GM20431 (cell line): ENCODE data around the gene ERVV-1.
"Not testable (repeated sequence)": the region's sequence is repeated elsewhere in the genome, so short reads cannot be mapped to it uniquely, and the experiment has no call there.

ENCODE experiments used
- in situ Hi-C: fragments of 300-500 bp; cut with MseI, MboI; formaldehyde crosslinking; loops from one replicate; pipeline ENCODE4 v1.15.0; 2020; ENCODE audit warnings: low sequenced_read_pairs; ENCODE audit not compliant: unreplicated experiment

Gene ERVV-1, protein sequence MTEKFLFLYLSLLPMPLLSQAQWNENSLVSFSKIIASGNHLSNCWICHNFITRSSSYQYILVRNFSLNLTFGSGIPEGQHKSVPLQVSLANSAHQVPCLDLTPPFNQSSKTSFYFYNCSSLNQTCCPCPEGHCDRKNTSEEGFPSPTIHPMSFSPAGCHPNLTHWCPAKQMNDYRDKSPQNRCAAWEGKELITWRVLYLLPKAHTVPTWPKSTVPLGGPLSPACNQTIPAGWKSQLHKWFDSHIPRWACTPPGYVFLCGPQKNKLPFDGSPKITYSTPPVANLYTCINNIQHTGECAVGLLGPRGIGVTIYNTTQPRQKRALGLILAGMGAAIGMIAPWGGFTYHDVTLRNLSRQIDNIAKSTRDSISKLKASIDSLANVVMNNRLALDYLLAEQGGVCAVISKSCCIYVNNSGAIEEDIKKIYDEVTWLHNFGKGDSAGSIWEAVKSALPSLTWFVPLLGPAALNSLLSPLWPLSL

DNA sequence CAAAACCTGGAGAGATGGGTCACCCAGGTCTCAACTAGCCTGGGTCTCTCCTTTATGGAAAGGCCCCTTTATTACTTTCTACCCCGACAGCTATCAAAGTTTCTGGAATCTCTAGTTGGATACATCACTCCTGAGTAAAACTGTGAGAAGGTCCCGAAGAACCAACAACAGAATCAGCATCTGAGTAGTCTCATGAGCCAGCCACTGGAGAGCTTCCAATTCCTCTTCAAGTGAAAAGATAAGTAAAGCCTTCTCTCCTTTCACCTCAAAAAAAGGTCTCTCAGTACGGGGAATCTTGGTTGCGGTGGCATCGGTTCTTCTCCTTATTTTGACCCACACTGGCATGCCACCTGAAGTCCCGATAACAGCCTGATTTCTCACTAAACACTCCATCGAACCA, at the start of gene ERVV-1:
TSS of gene ERVV-1 (plus strand) at position 301 of the 400 bp plus-strand sequence. CDS start 170 bp downstream, outside the sequence.
- in situ Hi-C loops: no loop called here

GRCh38 chr19:52967772-52968171, 45.9 kb upstream of the ERVV-1 start:
- in situ Hi-C loops: no loop called here

- in situ Hi-C loops: no loop called here
Observed at GRCh38 chr19:52981329-52981728, 32.4 kb upstream of the ERVV-1 start.

DNA sequence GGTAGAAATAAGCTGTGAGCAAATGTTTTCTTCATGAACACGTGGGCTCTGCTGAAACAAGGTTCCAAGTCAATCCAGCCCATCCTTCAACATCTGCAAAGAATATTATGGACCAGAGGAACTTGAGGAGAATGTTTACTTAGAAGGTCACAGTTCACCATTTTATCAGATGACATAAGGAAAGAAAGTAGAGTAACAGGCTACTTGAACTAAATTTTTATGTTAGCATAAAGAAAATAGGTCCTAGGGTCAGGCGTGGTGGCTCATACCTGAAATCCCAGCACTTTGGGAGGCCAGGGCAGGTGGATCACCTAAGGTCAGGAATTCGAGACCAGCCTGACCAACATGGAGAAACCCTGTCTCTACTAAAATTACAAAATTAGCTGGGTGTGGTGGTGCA, 30.6 kb upstream of the ERVV-1 start:
- in situ Hi-C loops: not testable (repeated sequence)

GRCh38 chr19:52987221-52987620, 26.5 kb upstream of the ERVV-1 start:
- in situ Hi-C loops: no loop called here

- in situ Hi-C loops: no loop called here
Observed at GRCh38 chr19:52988506-52988905, 25.2 kb upstream of the ERVV-1 start.

- in situ Hi-C loops: no loop called here
Observed at GRCh38 chr19:52990759-52991418, 22.8 kb upstream of the ERVV-1 start.

GRCh38 chr19:52991484-52991883, 22.2 kb upstream of the ERVV-1 start:
- in situ Hi-C loops: no loop called here

GRCh38 chr19:52992109-52993004, 21.4 kb upstream of the ERVV-1 start:
- in situ Hi-C loops: no loop called here

GRCh38 chr19:52993342-52994178, 20.2 kb upstream of the ERVV-1 start:
- in situ Hi-C loops: no loop called here

DNA sequence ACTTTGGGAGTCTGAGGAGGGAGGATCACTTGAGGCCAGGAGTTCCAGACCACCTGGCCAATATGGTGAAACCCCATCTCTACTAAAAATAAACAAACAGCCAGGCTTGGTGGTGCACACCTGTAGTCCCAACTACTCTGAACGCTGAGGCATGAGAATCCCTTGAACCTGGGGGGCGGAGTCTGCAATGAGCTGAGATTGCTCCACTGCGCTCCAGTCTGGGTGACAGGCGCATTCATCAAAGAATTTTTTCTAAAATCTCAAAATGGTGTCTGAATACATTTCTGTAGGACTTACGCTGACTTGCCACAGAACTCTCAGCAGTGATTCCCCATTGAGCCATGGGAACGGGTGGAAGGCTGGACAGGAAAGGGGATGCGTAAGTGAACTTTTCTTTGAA, 18.0 kb upstream of the ERVV-1 start:
- in situ Hi-C loops: no loop called here

- in situ Hi-C loops: no loop called here
Observed at GRCh38 chr19:52997975-52998374, 15.7 kb upstream of the ERVV-1 start.

- in situ Hi-C loops: no loop called here
Observed at GRCh38 chr19:53002479-53002878, 11.2 kb upstream of the ERVV-1 start.

DNA sequence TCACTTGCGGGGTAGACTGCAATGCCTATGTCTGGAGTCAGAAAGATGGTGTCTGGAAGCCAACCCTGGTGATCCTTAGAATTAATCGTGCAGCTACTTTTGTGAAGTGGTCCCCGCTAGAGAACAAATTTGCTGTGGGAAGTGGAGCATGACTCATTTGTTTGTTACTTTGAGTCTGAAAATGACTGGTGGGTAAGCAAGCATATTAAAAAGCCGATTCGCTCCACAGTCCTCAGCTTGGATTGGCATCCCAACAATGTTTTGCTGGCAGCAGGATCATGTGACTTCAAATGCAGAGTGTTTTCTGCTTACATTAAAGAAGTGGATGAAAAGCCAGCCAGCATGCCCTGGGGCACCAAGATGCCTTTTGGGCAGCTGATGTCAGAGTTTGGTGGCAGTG, 9.5 kb upstream of the ERVV-1 start:
- in situ Hi-C loops: no loop called here

DNA sequence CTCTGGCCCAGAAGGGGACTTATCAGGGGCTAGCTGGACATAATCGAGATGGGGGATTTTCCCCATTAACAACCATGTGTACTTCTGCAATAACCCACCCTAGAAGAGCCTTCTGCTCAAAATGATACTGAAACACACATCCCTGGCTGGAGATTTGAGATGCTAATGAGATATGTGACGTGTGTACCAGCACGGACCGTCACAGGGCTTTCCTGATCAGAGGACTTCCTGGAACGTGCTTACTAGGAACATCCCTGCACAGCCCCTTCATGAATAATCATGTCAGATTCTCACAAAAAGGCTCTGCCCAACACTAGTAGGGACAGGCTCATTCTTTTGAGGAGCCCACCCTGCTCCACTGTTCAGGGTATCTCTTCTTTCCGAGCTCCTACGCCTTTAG, 6.5 kb upstream of the ERVV-1 start:
- in situ Hi-C loops: no loop called here

GRCh38 chr19:53007606-53008005, 6.1 kb upstream of the ERVV-1 start:
- in situ Hi-C loops: no loop called here

- in situ Hi-C loops: no loop called here
Observed at GRCh38 chr19:53008061-53008778, 5.5 kb upstream of the ERVV-1 start.

GRCh38 chr19:53010494-53010893, 3.2 kb upstream of the ERVV-1 start:
- in situ Hi-C loops: no loop called here

GRCh38 chr19:53012006-53012405, 1.7 kb upstream of the ERVV-1 start:
- in situ Hi-C loops: no loop called here
